Suprapubic skin (tissue), 4 donors: ENCODE results near the gene CHAT. TPM values are rescaled to one million over a fixed set of nuclear protein-coding genes. Genes with fewer than 3 reads are reported as not detected.

Source experiments
- DNase-seq, 2 donors: peaks; one replicate each; pipeline ENCODE4 v3.0.0-alpha.2; 2019; ENCODE audit warnings: low spot score in 2 of 2
- H3K27ac ChIP-seq: fragments of 200-600 bp; sonication (generic); one replicate; pipeline ENCODE4 v1.5.1; 2019
- H3K27me3 ChIP-seq: fragments of 200-600 bp; sonication (generic); one replicate; pipeline ENCODE4 v1.5.1; 2019
- H3K36me3 ChIP-seq: fragments of 200-600 bp; sonication (generic); one replicate; pipeline ENCODE4 v1.5.1; 2019
- H3K4me1 ChIP-seq: fragments of 200-600 bp; sonication (generic); one replicate; pipeline ENCODE4 v1.5.1; 2019
- H3K4me3 ChIP-seq: fragments of 200-600 bp; sonication (generic); one replicate; pipeline ENCODE4 v1.5.1; 2019; ENCODE audit warnings: mild to moderate bottlenecking
- H3K9me3 ChIP-seq: fragments of 200-600 bp; sonication (generic); one replicate; pipeline ENCODE4 v1.5.1; 2019
- CTCF ChIP-seq, 2 donors: fragments of 200-600 bp in 1 of 2; fragments of 450-650 bp in 1 of 2; sonication (generic) in 1 of 2; IDR thresholded peaks; one replicate each; pipeline ENCODE4 v1.5.1; 2016 to 2019; ENCODE audit warnings: antibody characterized with exemption in 2 of 2, mild to moderate bottlenecking in 1 of 2, moderate library complexity in 1 of 2
- EP300 ChIP-seq: sonication (generic); formaldehyde crosslinking; IDR thresholded peaks from one replicate; pipeline ENCODE4 v1.6.1; 2017; ENCODE audit warnings: antibody characterized with exemption
- POLR2A ChIP-seq, 2 donors: fragments of 450-650 bp; IDR thresholded peaks; one replicate each; pipeline ENCODE4 v1.6.1; 2017; ENCODE audit warnings: antibody characterized with exemption in 2 of 2, mild to moderate bottlenecking in 2 of 2, moderate library complexity in 2 of 2
- POLR2AphosphoS5 ChIP-seq, 3 donors: sonication (generic); formaldehyde crosslinking; IDR thresholded peaks; one replicate each; pipeline ENCODE4 v1.6.1; 2017; ENCODE audit warnings: antibody characterized with exemption in 3 of 3
- WGBS: methylation state at CpG from one replicate; pipeline ENCODE4 v1.1.5; 2018; 5-methylcytosine and 5-hydroxymethylcytosine counted together
- total RNA-seq, 4 donors: library from RNA; depleted of rRNA; stranded (reverse); fragments of >200 nt; gene quantifications; one replicate each; pipeline ENCODE4 v1.1.0, GENCODE V29; 2016

Gene CHAT
- total RNA-seq, 4 donors from 2014 or later: not detected

- Histone ChIP-seq H3K9me3 (peaks cover 4% of the 10 kb centered on the region), H3K4me3 (no peak overlapping the region), H3K27me3 (peaks cover 17% of the 10 kb centered on the region), H3K27ac (no peak overlapping the region), H3K36me3 (no peaks in the 10 kb centered on the region), H3K4me1 (no peaks in the 10 kb centered on the region)
- WGBS: 61% methylated on average over 3 of the region's 5 CpGs
- DNase-seq: peak in 1 of 2 donors; percentile 68
- TF ChIP-seq EP300 (no peak), POLR2A (IDR thresholded peaks at IDR 0.05) (no peak), CTCF (IDR thresholded peaks at IDR 0.05) (no peak), POLR2AphosphoS5 (IDR thresholded peaks at IDR 0.05) (no peak)
Measured at GRCh38 chr10:49654036-49654693, 40.3 kb downstream of the CHAT start.

DNA sequence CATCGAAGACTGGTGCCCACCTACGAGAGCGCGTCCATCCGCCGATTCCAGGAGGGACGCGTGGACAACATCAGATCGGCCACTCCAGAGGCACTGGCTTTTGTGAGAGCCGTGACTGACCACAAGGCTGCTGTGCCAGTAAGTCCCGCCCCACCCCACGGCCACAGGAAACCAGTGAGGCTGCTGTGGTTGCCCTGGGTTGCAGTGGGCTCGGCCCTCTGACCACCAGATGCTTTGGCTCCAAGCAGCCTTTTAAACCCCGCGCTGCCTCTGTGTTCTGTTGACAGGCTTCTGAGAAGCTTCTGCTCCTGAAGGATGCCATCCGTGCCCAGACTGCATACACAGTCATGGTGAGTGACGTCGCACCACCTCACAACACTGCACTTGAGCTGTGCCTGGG is 41.3 kb downstream of the CHAT start:
- no peak overlapping the region for H3K27ac ChIP-seq
- no peaks in the 10 kb centered on the region for H3K4me1 ChIP-seq
- no peak overlapping the region for H3K4me3 ChIP-seq
- peaks cover 4% of the 10 kb centered on the region for H3K9me3 ChIP-seq
- DNase-seq: peak in 1 of 2 donors; percentile 76
- WGBS: 86% methylated on average over 18 of the region's 18 CpGs
- TF ChIP-seq EP300: no peak
- TF ChIP-seq CTCF (IDR thresholded peaks at IDR 0.05): no peak
- no peak for TF ChIP-seq POLR2AphosphoS5 (IDR thresholded peaks at IDR 0.05)
- TF ChIP-seq POLR2A (IDR thresholded peaks at IDR 0.05): no peak
- peaks cover 14% of the 10 kb centered on the region for H3K27me3 ChIP-seq
- no peaks in the 10 kb centered on the region for H3K36me3 ChIP-seq

GRCh38 chr10:49656845-49657493 is 43.1 kb downstream of the CHAT start:
- 78% methylated on average over 9 of the region's 9 CpGs for WGBS
- TF ChIP-seq POLR2AphosphoS5 (IDR thresholded peaks at IDR 0.05) (no peak), EP300 (no peak), POLR2A (IDR thresholded peaks at IDR 0.05) (no peak), CTCF (IDR thresholded peaks at IDR 0.05) (no peak)
- peak in 1 of 2 donors; percentile 50 for DNase-seq
- Histone ChIP-seq H3K36me3 (no peaks in the 10 kb centered on the region), H3K27me3 (peaks cover 5% of the 10 kb centered on the region), H3K4me3 (no peak overlapping the region), H3K4me1 (no peaks in the 10 kb centered on the region), H3K27ac (no peak overlapping the region), H3K9me3 (peaks cover 4% of the 10 kb centered on the region)

- TF ChIP-seq CTCF (IDR thresholded peaks at IDR 0.05) (no peak), POLR2AphosphoS5 (IDR thresholded peaks at IDR 0.05) (no peak), EP300 (no peak), POLR2A (IDR thresholded peaks at IDR 0.05) (no peak)
- no peaks in the 10 kb centered on the region for H3K4me1 ChIP-seq
- no peak overlapping the region for H3K27ac ChIP-seq
- DNase-seq: no peak
- peaks cover 5% of the 10 kb centered on the region for H3K27me3 ChIP-seq
- H3K9me3 ChIP-seq: peaks cover 4% of the 10 kb centered on the region
- WGBS: 88% methylated on average over 1 of the region's 1 CpG
- no peaks in the 10 kb centered on the region for H3K36me3 ChIP-seq
- no peak overlapping the region for H3K4me3 ChIP-seq
Measured at GRCh38 chr10:49657606-49658005, 43.8 kb downstream of the CHAT start.

DNA sequence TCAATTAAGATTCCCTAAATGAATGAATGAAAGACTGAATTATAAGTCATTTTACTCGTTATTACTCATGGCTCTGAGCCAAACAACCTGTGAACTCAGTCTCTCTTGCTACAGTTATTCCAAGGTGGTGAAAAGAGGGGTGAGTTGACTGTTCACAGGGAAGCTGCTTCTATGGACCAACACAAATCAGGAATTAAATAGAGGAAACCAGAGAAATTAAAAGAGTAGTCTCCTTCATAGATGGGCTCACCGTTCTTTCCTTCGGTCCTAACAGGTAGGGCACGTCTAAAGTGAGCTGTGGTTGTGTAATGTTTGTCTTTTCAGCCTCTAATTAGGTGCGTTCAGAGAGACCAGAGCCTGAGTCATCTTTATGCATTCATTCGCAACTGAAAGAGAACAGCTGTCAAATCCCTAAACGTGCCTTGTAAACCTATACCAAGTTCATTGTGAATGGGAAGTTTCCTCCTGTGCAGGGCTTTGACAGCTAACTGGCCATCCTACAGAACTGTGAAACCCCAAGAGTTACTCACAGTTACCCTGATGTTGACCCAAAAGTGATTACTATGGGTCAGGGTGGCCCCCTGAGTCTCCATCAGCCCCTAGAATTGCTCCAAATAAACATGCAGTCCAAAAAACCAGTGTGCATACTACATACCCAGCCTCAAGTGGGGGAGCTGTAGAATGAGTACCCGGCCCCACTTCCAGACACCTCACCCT is 47.5 kb downstream of the CHAT start:
- H3K4me3 ChIP-seq: no peak overlapping the region
- no peaks in the 10 kb centered on the region for H3K36me3 ChIP-seq
- TF ChIP-seq CTCF (IDR thresholded peaks at IDR 0.05) (no peak), POLR2AphosphoS5 (IDR thresholded peaks at IDR 0.05) (no peak), EP300 (no peak), POLR2A (IDR thresholded peaks at IDR 0.05) (no peak)
- H3K9me3 ChIP-seq: peaks cover 4% of the 10 kb centered on the region
- 53% methylated on average over 8 of the region's 8 CpGs for WGBS
- no peaks in the 10 kb centered on the region for H3K4me1 ChIP-seq
- no peak overlapping the region for H3K27ac ChIP-seq
- no peaks in the 10 kb centered on the region for H3K27me3 ChIP-seq
- peak in 1 of 2 donors; percentile 52 for DNase-seq
